ENCODE results near the gene GPR34. TPM values are rescaled to one million over a fixed set of nuclear protein-coding genes. Genes with fewer than 3 reads are reported as not detected.

GPR34 gene
- total and polyA plus RNA-seq, 4 donors: 1.7 to 9.0 (median 4.3) TPM

Small RNA genes within 50 kb of the gene (small RNA-seq; reads per million reads assigned to genes)
- not detected for gene RN7SL144P

Other genes with a start within 250 kb of the GPR34 start
- gene NYX, start 241.6 kb upstream of the GPR34 start, total RNA-seq: not detected
- not detected for gene NYX, start 241.6 kb upstream of the GPR34 start, polyA plus RNA-seq
- gene GPR82, start 35.2 kb downstream of the GPR34 start, total RNA-seq: under 1 TPM; 0.14 to 0.67 TPM
- gene GPR82, start 35.2 kb downstream of the GPR34 start, polyA plus RNA-seq: under 1 TPM; 0.59 to 0.61 TPM
- 10 to 100 TPM in 1 of 2 donors, 1 to 10 TPM in 1; 8.6 to 14.8 TPM for gene CASK, start 234.6 kb downstream of the GPR34 start, total RNA-seq
- 1 to 10 TPM; 3.6 to 3.9 TPM for gene CASK, start 234.6 kb downstream of the GPR34 start, polyA plus RNA-seq

Data from liver (tissue), 5 donors.